COLO829 (cell line): ENCODE results near the gene KRT74.
"Not testable (repeated sequence)": the region's sequence is repeated elsewhere in the genome, so short reads cannot be mapped to it uniquely, and the experiment has no call there.

Experiments
- DNase-seq: peaks from one replicate; pipeline ENCODE4 v3.0.0; 2012; ENCODE audit warnings: low spot score

Gene KRT74

DNA sequence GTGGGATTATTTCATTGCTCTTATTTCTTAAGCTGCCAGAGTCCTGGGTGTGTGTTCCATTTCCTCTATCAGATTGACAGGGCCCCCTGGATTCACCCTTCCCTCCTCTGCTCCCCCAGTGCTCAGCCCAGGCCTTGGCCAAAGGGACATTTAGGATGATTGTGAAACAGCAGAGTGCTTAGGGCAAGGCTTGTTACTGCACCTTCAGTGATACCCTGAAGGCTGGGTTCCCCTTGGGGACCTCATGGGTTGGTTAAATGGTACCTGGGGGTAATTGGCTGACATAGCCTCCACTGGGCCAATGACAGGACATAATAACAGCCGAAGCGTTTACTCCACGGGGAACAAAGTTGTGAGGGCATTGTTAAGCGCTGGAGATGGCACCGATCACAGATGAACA, 28.9 kb upstream of the KRT74 start:
- no peak for DNase-seq

DNA sequence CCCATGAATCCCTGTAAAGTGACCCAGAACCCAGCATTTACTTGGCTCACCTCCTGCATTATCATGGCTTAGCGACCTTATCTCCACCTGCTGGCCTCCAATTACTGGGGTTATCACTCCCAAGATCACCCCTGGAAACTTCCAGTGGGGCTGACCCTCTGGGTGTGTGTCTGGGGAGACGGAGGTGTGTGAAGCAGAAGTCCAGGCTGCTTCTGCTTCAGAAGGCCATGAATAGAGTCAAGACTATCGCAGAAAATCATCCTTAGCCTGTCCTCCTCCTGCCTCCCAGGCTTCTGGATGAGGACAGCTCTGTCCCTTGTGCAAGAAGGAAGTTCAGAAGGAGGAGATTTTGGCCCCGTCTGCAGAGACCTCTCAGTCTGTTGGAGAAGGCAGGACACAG, 28.0 kb upstream of the KRT74 start:
- DNase-seq = no peak

DNA sequence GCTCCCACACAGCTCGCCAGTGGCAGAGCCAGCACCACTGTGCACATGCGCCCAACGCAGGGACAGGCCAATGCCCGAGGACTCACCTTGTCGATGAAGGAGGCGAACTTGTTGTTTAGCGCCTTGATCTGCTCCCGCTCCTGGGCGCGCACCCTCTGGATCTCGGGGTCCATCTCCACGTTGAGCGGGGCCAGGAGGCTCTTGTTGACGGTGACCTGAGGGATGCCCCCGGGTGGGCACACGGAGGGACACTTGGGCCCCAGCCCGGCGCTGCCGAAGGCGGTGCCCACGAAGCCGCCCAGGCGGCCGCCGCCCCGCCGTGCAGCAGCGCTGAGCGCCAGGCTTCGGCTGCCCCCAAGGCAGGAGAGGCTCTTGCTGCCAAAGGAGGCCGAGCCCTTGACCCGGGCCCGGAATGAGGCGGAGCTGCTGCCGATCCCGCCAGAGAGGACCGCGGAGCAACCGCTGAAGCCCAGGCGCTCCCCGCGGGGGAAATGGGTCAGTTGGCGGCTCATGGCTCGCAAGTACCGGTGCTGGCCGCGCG, 27.4 kb upstream of the KRT74 start, which contains the start of gene KRT72:
Gene KRT72, minus strand, starts transcription at position 523 of the 541 bp plus-strand sequence. Its CDS starts 11 bp downstream, at position 512.
- DNase-seq = no peak

- no peak for DNase-seq
These were observed 26.8 kb upstream of the KRT74 start for GRCh38 chr12:52600475-52600874.

GRCh38 chr12:52600071-52600470, 26.4 kb upstream of the KRT74 start:
- DNase-seq = no peak

DNA sequence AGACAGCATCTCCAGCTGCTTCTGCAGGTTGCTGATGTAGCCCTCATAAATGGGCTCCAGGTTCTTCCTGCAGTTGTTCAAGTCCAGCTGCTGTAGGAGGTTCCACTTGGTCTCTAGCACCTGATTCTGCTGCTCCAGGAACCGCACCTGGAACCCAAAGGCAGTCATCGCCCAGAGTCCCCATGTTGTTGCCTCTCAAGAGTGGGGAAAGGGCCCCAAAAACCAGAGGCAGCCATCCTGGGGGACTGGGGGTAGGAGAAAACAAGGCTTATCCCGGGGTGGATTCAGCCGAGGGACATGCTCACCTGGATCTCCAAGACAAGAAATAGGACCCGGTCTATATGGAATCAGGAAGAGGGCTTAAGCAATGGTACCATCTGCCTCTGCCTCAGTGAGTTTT, 25.3 kb upstream of the KRT74 start:
- DNase-seq = no peak

DNA sequence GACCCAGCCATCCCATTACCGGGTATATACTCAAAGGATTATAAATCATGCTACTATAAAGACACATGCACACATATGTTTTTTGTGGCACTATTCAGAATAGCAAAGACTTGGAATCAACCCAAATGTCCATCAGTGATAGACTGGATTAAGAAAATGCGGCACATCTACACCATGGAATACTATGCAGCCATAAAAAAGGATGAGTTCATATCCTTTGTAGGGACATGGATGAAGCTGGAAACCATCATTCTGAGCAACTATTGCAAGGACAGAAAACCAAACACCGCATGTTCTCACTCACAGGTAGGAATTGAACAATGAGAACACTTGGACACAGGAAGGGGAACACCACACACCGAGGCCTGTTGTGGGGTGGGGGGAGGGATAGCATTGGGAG, 20.6 kb upstream of the KRT74 start:
- not testable (repeated sequence) for DNase-seq

- no peak for DNase-seq
These were observed 17.9 kb upstream of the KRT74 start for GRCh38 chr12:52591521-52591920.

DNA sequence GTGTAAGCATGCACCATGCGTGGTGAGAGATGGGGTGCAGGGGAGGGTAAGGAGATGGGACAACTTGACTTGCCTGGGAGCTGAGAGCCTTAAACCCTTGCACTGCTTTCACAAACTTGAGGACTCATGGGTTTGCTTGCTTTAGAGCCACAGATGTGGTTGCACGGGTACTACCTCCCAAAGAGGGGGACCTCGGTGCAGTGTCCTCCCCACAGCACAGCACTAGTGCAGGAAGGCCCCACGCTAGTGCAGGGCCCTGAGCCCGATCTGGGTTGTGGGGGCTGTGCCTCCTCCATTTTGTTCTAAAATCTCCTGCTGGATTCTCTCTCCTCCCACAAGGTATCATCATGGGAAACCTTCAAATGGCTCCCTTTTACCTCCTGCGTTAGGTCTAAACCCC, 16.4 kb upstream of the KRT74 start:
- DNase-seq = no peak

GRCh38 chr12:52587563-52587962, 13.9 kb upstream of the KRT74 start:
- no peak for DNase-seq

- DNase-seq = no peak
These were observed 12.3 kb upstream of the KRT74 start for GRCh38 chr12:52585946-52586345.

- DNase-seq = no peak
These were observed 11.4 kb upstream of the KRT74 start for GRCh38 chr12:52585066-52585465.

GRCh38 chr12:52584156-52584682, 10.6 kb upstream of the KRT74 start:
- no peak for DNase-seq

GRCh38 chr12:52582971-52583456, 9.4 kb upstream of the KRT74 start:
- DNase-seq = peak; percentile 50

GRCh38 chr12:52582486-52582885, 8.8 kb upstream of the KRT74 start:
- no peak for DNase-seq

DNA sequence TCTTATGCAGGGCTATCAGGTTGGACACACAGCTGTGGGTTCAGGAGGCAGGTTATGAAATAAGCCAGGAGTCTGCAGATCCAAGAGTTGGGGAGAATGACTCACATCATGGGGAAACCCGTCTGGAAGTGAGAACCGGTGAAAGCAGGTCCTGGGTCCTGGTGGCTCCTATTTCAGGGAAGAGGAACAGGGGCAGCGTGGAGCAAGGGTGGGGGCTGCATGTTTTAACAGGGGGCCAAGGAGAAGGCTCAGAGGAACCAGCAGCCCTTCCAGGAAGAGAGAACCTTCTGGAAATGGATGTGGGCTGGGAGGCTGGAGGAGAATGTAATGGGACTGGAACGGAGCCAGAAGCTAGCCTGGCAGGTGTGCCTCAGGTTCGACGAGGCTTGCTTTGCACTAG, 7.8 kb upstream of the KRT74 start:
- no peak for DNase-seq

DNA sequence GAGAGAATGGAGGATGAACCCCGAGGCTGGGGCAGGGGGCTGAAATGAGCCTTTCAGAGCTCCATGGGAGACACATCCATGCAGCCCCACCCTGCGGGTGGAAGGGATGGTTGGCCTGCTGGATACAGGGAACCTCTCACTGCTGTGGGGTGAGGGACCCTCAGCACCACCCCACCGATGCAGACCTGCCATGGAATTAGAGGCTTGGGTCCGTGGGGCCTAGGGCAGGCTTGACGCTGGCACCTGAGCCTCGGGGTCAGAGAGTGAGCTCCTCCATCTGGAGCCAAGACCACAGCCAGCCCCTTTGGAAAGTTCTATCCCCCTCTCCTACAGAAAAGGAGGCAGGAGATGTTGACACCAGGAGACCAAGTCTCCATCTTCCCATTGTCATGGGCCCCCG, 7.4 kb upstream of the KRT74 start:
- DNase-seq = no peak

DNA sequence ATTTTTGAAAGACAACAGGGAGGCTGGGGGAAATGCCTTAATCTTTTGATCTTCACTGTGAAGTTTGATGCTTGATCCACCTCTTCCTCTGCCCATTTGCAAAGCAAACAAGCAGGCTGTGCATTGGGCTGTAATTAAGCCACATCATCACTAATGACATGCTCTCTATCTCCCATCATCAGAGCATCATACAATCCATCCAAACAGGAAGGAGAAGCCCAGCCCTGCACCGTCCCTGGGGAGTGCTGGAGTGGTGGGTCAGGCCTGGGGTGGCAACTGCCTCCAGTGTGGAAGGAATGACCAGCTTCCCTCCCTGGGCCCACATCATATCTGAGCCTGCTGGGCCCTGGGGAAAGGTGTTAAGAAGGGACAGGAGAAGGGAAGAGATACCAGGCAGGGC, 6.9 kb upstream of the KRT74 start:
- no peak for DNase-seq

GRCh38 chr12:52579468-52580465, 6.1 kb upstream of the KRT74 start:
- DNase-seq = no peak

DNA sequence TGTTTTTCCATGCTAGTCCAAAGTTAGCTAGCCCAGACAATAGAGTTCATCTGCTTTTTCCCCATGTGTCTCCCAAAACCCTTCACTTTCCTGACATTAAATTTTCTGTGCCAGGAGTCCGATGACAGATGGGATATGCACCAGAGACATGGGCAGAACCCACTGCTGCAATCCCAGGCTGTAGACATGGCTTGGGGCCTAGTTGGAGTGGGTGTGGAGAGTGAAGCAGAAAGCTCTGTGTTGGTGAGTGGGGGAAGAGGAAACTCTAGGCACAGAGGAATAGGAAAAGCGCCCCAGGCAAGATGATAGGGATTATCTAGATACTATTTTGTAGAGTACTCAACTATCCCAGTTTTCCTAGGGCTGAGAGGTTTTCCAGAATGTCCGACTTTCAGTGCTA, 4.8 kb upstream of the KRT74 start:
- no peak for DNase-seq

DNA sequence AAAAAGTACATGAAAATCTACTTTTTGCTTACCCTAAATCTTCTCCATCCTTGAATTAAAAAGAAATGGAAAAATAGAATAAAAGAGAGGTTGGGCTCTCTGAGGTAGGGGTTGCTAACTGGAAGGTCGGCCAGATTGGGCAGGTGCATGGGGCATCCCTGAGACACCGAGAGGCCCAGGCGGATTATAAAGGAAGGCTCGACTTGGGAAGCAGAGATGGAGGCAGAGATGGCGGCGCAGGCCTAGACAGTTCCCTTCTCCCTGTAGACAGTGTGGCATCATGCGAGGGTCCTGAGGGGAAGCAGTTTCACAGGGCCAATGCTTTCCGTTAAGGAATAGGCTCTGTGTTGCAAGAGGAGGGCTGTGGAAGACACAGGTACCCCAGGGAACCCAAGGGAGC, 3.7 kb upstream of the KRT74 start:
- no peak for DNase-seq

DNA sequence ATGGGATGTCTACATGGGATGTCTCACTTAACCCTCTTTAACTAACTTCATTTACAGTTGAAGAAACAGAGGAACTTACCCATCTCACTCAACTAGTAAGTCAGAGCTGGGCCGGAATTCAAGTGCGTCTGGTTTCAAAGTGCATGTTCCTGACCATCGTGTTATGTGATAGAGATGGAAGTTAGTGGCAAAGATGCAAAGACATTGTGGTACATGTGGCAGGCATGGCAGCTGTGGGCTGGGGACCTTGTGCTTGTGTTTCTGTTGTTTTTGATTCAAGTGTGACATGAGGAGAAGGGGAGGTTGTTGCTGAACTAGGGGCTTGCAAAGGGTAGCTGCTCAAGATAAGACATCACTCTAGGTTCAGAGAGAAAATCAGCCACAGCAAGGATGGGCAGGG, 2.3 kb upstream of the KRT74 start:
- no peak for DNase-seq

GRCh38 chr12:52575256-52575655, 1.6 kb upstream of the KRT74 start:
- no peak for DNase-seq
